ENCODE results near the gene BBLN. TPM values are rescaled to one million over a fixed set of nuclear protein-coding genes. Genes with fewer than 3 reads are reported as not detected.

The BBLN gene
- polyA plus RNA-seq, 1 donor from 2014 or later = 330 TPM

DNA sequence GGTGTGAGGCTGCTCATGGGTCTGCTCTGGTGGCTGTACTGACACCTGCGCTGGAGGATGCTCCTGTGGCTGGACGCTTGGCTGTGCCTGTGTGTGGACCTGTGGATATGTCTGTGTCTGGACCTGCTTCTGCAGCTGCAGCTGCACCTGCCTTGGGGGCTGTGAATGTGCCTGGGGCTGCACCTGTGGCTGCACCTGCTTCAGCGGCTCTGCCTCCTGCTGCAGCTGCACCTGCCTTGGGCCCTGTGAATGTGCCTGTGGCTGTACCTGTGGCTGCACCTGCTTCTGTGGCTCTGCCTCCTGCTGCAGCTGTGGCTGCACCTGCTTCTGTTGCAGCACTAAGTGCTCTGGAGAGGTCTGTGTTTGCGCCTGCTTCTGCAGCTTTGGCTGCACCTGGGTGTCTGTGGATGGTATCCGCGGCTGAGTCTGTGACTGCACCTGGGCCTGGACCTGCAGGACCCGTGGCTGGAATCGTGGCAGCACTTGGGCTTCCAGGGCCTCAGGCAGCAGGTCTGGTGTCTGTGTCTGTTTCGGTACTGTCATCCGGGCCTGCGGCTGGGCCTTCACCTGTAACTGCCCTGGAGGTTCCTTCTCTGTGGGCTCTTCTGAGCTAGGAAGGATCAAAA lies 18.9 kb downstream of the BBLN start:
- Histone ChIP-seq H3F3A (ENCODE audit: insufficient read depth, low read length, poor library complexity, severe bottlenecking) (no peaks in the 10 kb centered on the region), H3K27me3 (ENCODE audit: insufficient read depth, low read depth, low read length) (no peaks in the 10 kb centered on the region), H3K4me3 (ENCODE audit: low read length) (no peak overlapping the region), H3K9me3 (ENCODE audit: low read length) (peaks cover 5% of the 10 kb centered on the region), H4K20me1 (ENCODE audit: insufficient read depth) (no peaks in the 10 kb centered on the region), H3K9ac (ENCODE audit: low read length) (no peak overlapping the region), H3K27ac (ENCODE audit: low read length) (no peak overlapping the region), H3K36me3 (ENCODE audit: insufficient read depth, low read length) (peaks cover 19% of the 10 kb centered on the region), H3K79me2 (replicated peaks; ENCODE audit: insufficient read depth, low read length) (no peaks in the 10 kb centered on the region), H3K9me2 (ENCODE audit: insufficient read depth, low read length) (no peaks in the 10 kb centered on the region), H3K4me2 (ENCODE audit: low read length) (no peak overlapping the region), H2AFZ (ENCODE audit: low read depth, low read length) (no peak overlapping the region)
- TF ChIP-seq EP300 (conservative IDR thresholded peaks at IDR 0.05; ENCODE audit: poor library complexity, severe bottlenecking) = no peak

DNA sequence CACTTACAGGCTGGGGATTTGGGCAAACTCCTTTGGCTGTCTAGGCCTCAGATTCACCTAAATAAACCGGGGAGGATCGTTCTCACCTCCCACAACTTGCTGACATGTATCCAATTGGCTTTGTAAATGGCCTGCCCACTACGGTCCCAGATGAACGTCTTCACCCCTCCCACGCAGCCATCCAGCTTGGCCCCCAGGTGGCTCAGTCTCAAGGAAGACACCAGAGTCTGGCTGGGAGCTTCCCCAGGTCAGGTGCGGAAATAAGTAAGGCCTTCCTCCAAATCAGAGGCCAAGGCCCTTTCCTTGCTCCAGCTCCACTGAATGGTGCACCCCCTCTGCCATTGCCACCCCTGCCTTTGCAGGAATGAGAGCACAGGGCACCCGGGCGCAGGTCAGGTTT lies 19.9 kb downstream of the BBLN start:
- H3K36me3 ChIP-seq (ENCODE audit: insufficient read depth, low read length) = peaks cover 19% of the 10 kb centered on the region

DNA sequence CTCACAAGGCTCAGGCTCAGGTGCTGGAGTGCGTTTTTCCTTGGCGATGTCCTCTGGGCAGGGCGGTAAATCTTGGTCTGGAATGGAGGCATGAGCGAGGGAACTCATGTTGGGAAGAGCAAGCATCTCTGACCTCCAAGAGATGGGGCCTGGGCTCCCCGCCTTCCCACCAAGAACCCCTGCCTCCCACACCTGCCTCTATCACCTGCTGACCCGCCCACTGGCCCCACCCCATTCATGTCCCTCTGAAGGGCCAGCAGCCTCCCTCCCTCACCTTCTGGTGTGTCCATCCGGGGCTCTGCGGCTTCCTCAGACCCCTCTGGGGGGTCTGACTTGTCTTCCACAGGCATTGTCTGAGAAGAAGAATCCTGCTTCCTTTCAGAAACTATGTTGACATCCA lies 20.4 kb downstream of the BBLN start:
- Histone ChIP-seq H3K4me2 (ENCODE audit: low read length) (no peak overlapping the region), H3K9me2 (ENCODE audit: insufficient read depth, low read length) (no peaks in the 10 kb centered on the region), H2AFZ (ENCODE audit: low read depth, low read length) (no peak overlapping the region), H3K9me3 (ENCODE audit: low read length) (peaks cover 5% of the 10 kb centered on the region), H3K9ac (ENCODE audit: low read length) (no peak overlapping the region), H3F3A (ENCODE audit: insufficient read depth, low read length, poor library complexity, severe bottlenecking) (no peaks in the 10 kb centered on the region), H3K27ac (ENCODE audit: low read length) (no peak overlapping the region), H3K36me3 (ENCODE audit: insufficient read depth, low read length) (peaks cover 19% of the 10 kb centered on the region), H4K20me1 (ENCODE audit: insufficient read depth) (no peaks in the 10 kb centered on the region), H3K79me2 (replicated peaks; ENCODE audit: insufficient read depth, low read length) (no peaks in the 10 kb centered on the region), H3K27me3 (ENCODE audit: insufficient read depth, low read depth, low read length) (no peaks in the 10 kb centered on the region), H3K4me3 (ENCODE audit: low read length) (no peak overlapping the region)
- TF ChIP-seq, protein P1, sequence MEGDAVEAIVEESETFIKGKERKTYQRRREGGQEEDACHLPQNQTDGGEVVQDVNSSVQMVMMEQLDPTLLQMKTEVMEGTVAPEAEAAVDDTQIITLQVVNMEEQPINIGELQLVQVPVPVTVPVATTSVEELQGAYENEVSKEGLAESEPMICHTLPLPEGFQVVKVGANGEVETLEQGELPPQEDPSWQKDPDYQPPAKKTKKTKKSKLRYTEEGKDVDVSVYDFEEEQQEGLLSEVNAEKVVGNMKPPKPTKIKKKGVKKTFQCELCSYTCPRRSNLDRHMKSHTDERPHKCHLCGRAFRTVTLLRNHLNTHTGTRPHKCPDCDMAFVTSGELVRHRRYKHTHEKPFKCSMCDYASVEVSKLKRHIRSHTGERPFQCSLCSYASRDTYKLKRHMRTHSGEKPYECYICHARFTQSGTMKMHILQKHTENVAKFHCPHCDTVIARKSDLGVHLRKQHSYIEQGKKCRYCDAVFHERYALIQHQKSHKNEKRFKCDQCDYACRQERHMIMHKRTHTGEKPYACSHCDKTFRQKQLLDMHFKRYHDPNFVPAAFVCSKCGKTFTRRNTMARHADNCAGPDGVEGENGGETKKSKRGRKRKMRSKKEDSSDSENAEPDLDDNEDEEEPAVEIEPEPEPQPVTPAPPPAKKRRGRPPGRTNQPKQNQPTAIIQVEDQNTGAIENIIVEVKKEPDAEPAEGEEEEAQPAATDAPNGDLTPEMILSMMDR (IDR thresholded peaks at IDR 0.05; ENCODE audit: poor library complexity, severe bottlenecking) = no peak
- TF ChIP-seq POLR2AphosphoS5 (IDR thresholded peaks at IDR 0.05) = no peak
- TF ChIP-seq RAD21 (conservative IDR thresholded peaks at IDR 0.05) = no peak
- no peak for TF ChIP-seq SMC3 (conservative IDR thresholded peaks at IDR 0.05; ENCODE audit: poor library complexity)
- no peak for TF ChIP-seq EP300 (conservative IDR thresholded peaks at IDR 0.05; ENCODE audit: poor library complexity, severe bottlenecking)
- TF ChIP-seq, protein P2, sequence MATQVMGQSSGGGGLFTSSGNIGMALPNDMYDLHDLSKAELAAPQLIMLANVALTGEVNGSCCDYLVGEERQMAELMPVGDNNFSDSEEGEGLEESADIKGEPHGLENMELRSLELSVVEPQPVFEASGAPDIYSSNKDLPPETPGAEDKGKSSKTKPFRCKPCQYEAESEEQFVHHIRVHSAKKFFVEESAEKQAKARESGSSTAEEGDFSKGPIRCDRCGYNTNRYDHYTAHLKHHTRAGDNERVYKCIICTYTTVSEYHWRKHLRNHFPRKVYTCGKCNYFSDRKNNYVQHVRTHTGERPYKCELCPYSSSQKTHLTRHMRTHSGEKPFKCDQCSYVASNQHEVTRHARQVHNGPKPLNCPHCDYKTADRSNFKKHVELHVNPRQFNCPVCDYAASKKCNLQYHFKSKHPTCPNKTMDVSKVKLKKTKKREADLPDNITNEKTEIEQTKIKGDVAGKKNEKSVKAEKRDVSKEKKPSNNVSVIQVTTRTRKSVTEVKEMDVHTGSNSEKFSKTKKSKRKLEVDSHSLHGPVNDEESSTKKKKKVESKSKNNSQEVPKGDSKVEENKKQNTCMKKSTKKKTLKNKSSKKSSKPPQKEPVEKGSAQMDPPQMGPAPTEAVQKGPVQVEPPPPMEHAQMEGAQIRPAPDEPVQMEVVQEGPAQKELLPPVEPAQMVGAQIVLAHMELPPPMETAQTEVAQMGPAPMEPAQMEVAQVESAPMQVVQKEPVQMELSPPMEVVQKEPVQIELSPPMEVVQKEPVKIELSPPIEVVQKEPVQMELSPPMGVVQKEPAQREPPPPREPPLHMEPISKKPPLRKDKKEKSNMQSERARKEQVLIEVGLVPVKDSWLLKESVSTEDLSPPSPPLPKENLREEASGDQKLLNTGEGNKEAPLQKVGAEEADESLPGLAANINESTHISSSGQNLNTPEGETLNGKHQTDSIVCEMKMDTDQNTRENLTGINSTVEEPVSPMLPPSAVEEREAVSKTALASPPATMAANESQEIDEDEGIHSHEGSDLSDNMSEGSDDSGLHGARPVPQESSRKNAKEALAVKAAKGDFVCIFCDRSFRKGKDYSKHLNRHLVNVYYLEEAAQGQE (IDR thresholded peaks at IDR 0.05; ENCODE audit: borderline replicate concordance) = no peak
- no peak for TF ChIP-seq TAF1 (IDR thresholded peaks at IDR 0.05; ENCODE audit: low read depth)
- no peak for TF ChIP-seq EZH2 (IDR thresholded peaks at IDR 0.05; ENCODE audit: borderline replicate concordance, insufficient read depth, low read length, poor library complexity, severe bottlenecking)
- no peak for TF ChIP-seq MXI1 (conservative IDR thresholded peaks at IDR 0.05; ENCODE audit: poor library complexity, severe bottlenecking)

More for the DNA sequence above, 19.9 kb downstream of the BBLN start:
- H3K4me3 ChIP-seq (ENCODE audit: low read length) = no peak overlapping the region
- H3K27me3 ChIP-seq (ENCODE audit: insufficient read depth, low read depth, low read length) = no peaks in the 10 kb centered on the region
- H4K20me1 ChIP-seq (ENCODE audit: insufficient read depth) = no peaks in the 10 kb centered on the region
- H3K79me2 ChIP-seq (replicated peaks; ENCODE audit: insufficient read depth, low read length) = no peaks in the 10 kb centered on the region
- no peaks in the 10 kb centered on the region for H3F3A ChIP-seq (ENCODE audit: insufficient read depth, low read length, poor library complexity, severe bottlenecking)
- H3K4me2 ChIP-seq (ENCODE audit: low read length) = no peak overlapping the region
- H3K9me3 ChIP-seq (ENCODE audit: low read length) = peaks cover 5% of the 10 kb centered on the region
- H3K9me2 ChIP-seq (ENCODE audit: insufficient read depth, low read length) = no peaks in the 10 kb centered on the region
- H2AFZ ChIP-seq (ENCODE audit: low read depth, low read length) = no peak overlapping the region
- no peak for TF ChIP-seq EZH2 (IDR thresholded peaks at IDR 0.05; ENCODE audit: borderline replicate concordance, insufficient read depth, low read length, poor library complexity, severe bottlenecking)
- TF ChIP-seq, protein P2 (IDR thresholded peaks at IDR 0.05; ENCODE audit: borderline replicate concordance) = no peak
- no peak for TF ChIP-seq POLR2AphosphoS5 (IDR thresholded peaks at IDR 0.05)
- TF ChIP-seq TAF1 (IDR thresholded peaks at IDR 0.05; ENCODE audit: low read depth) = no peak
- no peak for TF ChIP-seq SMC3 (conservative IDR thresholded peaks at IDR 0.05; ENCODE audit: poor library complexity)
- H3K27ac ChIP-seq (ENCODE audit: low read length) = no peak overlapping the region
- no peak overlapping the region for H3K9ac ChIP-seq (ENCODE audit: low read length)

Measured in neural cell (in vitro differentiated cells).